Hepatocyte (in vitro differentiated cells): ENCODE results near the gene PLPP1. TPM values are rescaled to one million over a fixed set of nuclear protein-coding genes. Genes with fewer than 3 reads are reported as not detected.

Source experiments
- DNase-seq: peaks from one replicate; pipeline ENCODE4 v3.0.0-alpha.2; 2016; ENCODE audit warnings: low spot score
- H2AFZ ChIP-seq: fragments of 200-600 bp; sonication (generic); 2 replicates; pipeline ENCODE4 v1.6.0; 2016; ENCODE audit warnings: antibody characterized with exemption, mild to moderate bottlenecking
- H3K27ac ChIP-seq: fragments of 200-600 bp; sonication (generic); 2 replicates; pipeline ENCODE4 v1.5.1; 2016; ENCODE audit warnings: mild to moderate bottlenecking
- H3K27me3 ChIP-seq: fragments of 200-600 bp; sonication (generic); 2 replicates; pipeline ENCODE4 v1.6.1; 2016
- H3K36me3 ChIP-seq: fragments of 200-600 bp; sonication (generic); replicated peaks from 2 replicates; pipeline ENCODE4 v1.5.1; 2016; ENCODE audit warnings: low read depth; ENCODE audit not compliant: insufficient read depth
- H3K4me1 ChIP-seq: fragments of 200-600 bp; sonication (generic); 2 replicates; pipeline ENCODE4 v1.5.1; 2016; ENCODE audit warnings: mild to moderate bottlenecking, moderate library complexity; ENCODE audit not compliant: insufficient read depth
- H3K4me2 ChIP-seq: fragments of 200-600 bp; sonication (generic); 2 replicates; pipeline ENCODE4 v1.6.0; 2016
- H3K4me3 ChIP-seq: fragments of 200-600 bp; sonication (generic); 2 replicates; pipeline ENCODE4 v1.5.1; 2016; ENCODE audit warnings: mild to moderate bottlenecking
- H3K79me2 ChIP-seq: fragments of 200-600 bp; sonication (generic); 2 replicates; pipeline ENCODE4 v1.6.0; 2017; ENCODE audit warnings: mild to moderate bottlenecking
- H3K9me2 ChIP-seq: fragments of 200-600 bp; sonication (generic); replicated peaks from 2 replicates; pipeline ENCODE4 v1.6.0; 2017; ENCODE audit warnings: mild to moderate bottlenecking; ENCODE audit not compliant: insufficient read depth
- H3K9me3 ChIP-seq: fragments of 200-600 bp; sonication (generic); 2 replicates; pipeline ENCODE4 v1.5.1; 2016; ENCODE audit warnings: low read depth, mild to moderate bottlenecking
- H4K20me1 ChIP-seq: fragments of 200-600 bp; sonication (generic); 2 replicates; pipeline ENCODE4 v1.6.0; 2016; ENCODE audit warnings: mild to moderate bottlenecking; ENCODE audit not compliant: insufficient read depth, poor library complexity, severe bottlenecking
- CTCF ChIP-seq: fragments of 200-600 bp; sonication (generic); IDR thresholded peaks from 2 replicates; pipeline ENCODE4 v1.5.1; 2016; ENCODE audit warnings: antibody characterized with exemption, mild to moderate bottlenecking; ENCODE audit not compliant: poor library complexity
- EZH2 ChIP-seq: fragments of 200-600 bp; sonication (generic); IDR thresholded peaks from 2 replicates; pipeline ENCODE4 v1.6.1; 2016; ENCODE audit warnings: antibody characterized with exemption, mild to moderate bottlenecking, borderline replicate concordance
- EZH2phosphoT487 ChIP-seq: fragments of 200-600 bp; sonication (generic); IDR thresholded peaks from one replicate; pipeline ENCODE4 v1.6.1; 2018; ENCODE audit warnings: antibody characterized with exemption, mild to moderate bottlenecking, low read depth, moderate library complexity; ENCODE audit not compliant: unreplicated experiment, severe bottlenecking
- WGBS: methylation state at CpG from one replicate; pipeline ENCODE4 v1.1.6; 2016; ENCODE audit warnings: low lambda C conversion rate; ENCODE audit errors: missing lambda C conversion rate; 5-methylcytosine and 5-hydroxymethylcytosine counted together
- microRNA-seq: library from miRNA; unstranded; fragments of <30 nt; microRNA quantifications from one replicate; pipeline ENCODE4, GENCODE V29; 2017
- polyA plus RNA-seq: library from polyadenylated mRNA; unstranded; fragments of >200 nt; fragmentation: Nextera tagmentation; extraction: Ambion mirVana; gene quantifications from 2 replicates; pipeline ENCODE4 v1.2.1, GENCODE V29; 2016
- small RNA-seq: library from RNA; depleted of rRNA; stranded (forward); fragments of <200 nt; gene quantifications from one replicate; pipeline ENCODE3, GENCODE V24; 2014
- total RNA-seq: library from RNA; depleted of rRNA; stranded (reverse); fragments of >200 nt; gene quantifications from 2 replicates; pipeline ENCODE4 v1.2.3, GENCODE V29; 2014

The PLPP1 gene
- total and polyA plus RNA-seq, 2 experiments from 2014 or later: 80.1 to 84.9 TPM

DNA sequence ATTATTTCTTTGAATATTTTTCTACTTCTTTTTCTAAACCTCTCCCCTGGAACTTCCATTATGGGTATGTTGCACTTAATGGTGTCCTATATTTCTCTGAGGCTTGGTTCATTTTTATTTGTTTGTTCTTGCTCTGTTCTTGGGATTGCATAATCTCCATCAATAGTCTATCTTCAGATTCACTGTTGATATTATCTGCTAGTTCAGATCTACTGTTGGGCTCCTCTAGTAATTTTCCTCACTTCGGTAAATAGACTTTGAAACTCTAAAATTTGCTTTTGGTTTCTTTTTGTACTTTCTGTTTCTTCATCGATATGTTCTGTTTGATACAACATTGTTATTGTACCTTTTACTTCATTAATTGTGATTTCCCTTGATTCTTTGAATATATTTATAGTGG, 150.7 kb downstream of the PLPP1 start:
- Histone ChIP-seq H3K4me3 (no peak overlapping the region), H3K79me2 (peaks cover 11% of the 10 kb centered on the region), H3K9me3 (peaks cover 3% of the 10 kb centered on the region), H3K9me2 (no peaks in the 10 kb centered on the region), H3K4me1 (no peaks in the 10 kb centered on the region), H4K20me1 (no peaks in the 10 kb centered on the region), H3K27ac (no peak overlapping the region), H3K4me2 (no peak overlapping the region), H3K36me3 (peaks cover 7% of the 10 kb centered on the region), H3K27me3 (no peaks in the 10 kb centered on the region), H2AFZ (no peak overlapping the region)
- WGBS: 92% methylated on average over 2 of the region's 2 CpGs
- DNase-seq: no peak
- no peak for TF ChIP-seq CTCF

GRCh38 chr5:55383254-55383653, 151.5 kb downstream of the PLPP1 start:
- Histone ChIP-seq H3K9me2 (no peaks in the 10 kb centered on the region), H3K9me3 (peaks cover 3% of the 10 kb centered on the region)
- no peak for TF ChIP-seq EZH2
- TF ChIP-seq CTCF: no peak
- TF ChIP-seq EZH2phosphoT487: no peak

GRCh38 chr5:55377810-55378209, 157.0 kb downstream of the PLPP1 start:
- no peak for TF ChIP-seq EZH2
- no peak for TF ChIP-seq CTCF
- no peak for TF ChIP-seq EZH2phosphoT487
- WGBS: 93% methylated on average over 1 of the region's 1 CpG

More at GRCh38 chr5:55383254-55383653, 151.5 kb downstream of the PLPP1 start:
- H3K36me3 ChIP-seq: peaks cover 7% of the 10 kb centered on the region
- no peak for DNase-seq
- no peak overlapping the region for H2AFZ ChIP-seq
- no peaks in the 10 kb centered on the region for H4K20me1 ChIP-seq
- no peak overlapping the region for H3K4me3 ChIP-seq
- H3K27me3 ChIP-seq: no peaks in the 10 kb centered on the region
- H3K4me2 ChIP-seq: no peak overlapping the region
- H3K27ac ChIP-seq: no peak overlapping the region
- peaks cover 11% of the 10 kb centered on the region for H3K79me2 ChIP-seq
- H3K4me1 ChIP-seq: no peaks in the 10 kb centered on the region

More at GRCh38 chr5:55377810-55378209, 157.0 kb downstream of the PLPP1 start:
- Histone ChIP-seq H3K79me2 (no peaks in the 10 kb centered on the region), H3K27me3 (no peaks in the 10 kb centered on the region), H4K20me1 (no peaks in the 10 kb centered on the region), H2AFZ (no peak overlapping the region), H3K9me2 (no peaks in the 10 kb centered on the region), H3K4me2 (no peak overlapping the region), H3K4me3 (no peak overlapping the region), H3K36me3 (no peaks in the 10 kb centered on the region), H3K9me3 (no peaks in the 10 kb centered on the region), H3K27ac (no peak overlapping the region), H3K4me1 (no peaks in the 10 kb centered on the region)
- no peak for DNase-seq

Small RNA genes lying within 50 kb of the gene (microRNA-seq; reads per million reads assigned to microRNA genes)
- gene MIR5687: 1.3 reads per million

Small RNA genes lying within 50 kb of the gene (small RNA-seq; reads per million reads assigned to genes)
- not detected for gene MIR5687

Other genes with a start within 250 kb of the PLPP1 start
- 30.0 and 32.9 TPM in 2 replicates for gene DHX29, start 227.3 kb downstream of the PLPP1 start, total RNA-seq
- gene DHX29, start 227.3 kb downstream of the PLPP1 start, polyA plus RNA-seq: 46.5 and 48.4 TPM in 2 replicates
- 66.0 and 69.2 TPM in 2 replicates for gene MTREX, start 227.0 kb downstream of the PLPP1 start, total RNA-seq
- 19.0 and 27.1 TPM in 2 replicates for gene MTREX, start 227.0 kb downstream of the PLPP1 start, polyA plus RNA-seq
- 36.1 and 37.8 TPM in 2 replicates for gene SLC38A9, start 177.4 kb upstream of the PLPP1 start, total RNA-seq
- gene SLC38A9, start 177.4 kb upstream of the PLPP1 start, polyA plus RNA-seq: 21.4 and 28.1 TPM in 2 replicates
- gene DDX4, start 203.1 kb upstream of the PLPP1 start, total RNA-seq: 0.17 TPM in 1 of 2 replicates, not detected in the other
- not detected in 2 replicates for gene DDX4, start 203.1 kb upstream of the PLPP1 start, polyA plus RNA-seq